Right forelimb (tissue), 1 donor: ENCODE data around the gene SUN1.
"Not testable (repeated sequence)": the region's sequence is repeated elsewhere in the genome, so short reads cannot be mapped to it uniquely, and the experiment has no call there.

ENCODE experiments used
- DNase-seq: peaks from one replicate; pipeline ENCODE4 v3.0.0-alpha.2; 2018

SUN1 gene

GRCh38 chr7:832167-832967, at the start of gene SUN1:
TSS of gene SUN1 (plus strand) at chr7:832476. CDS start at chr7:832525, 49 bp downstream.
- DNase-seq: no peak

GRCh38 chr7:782718-783449, 49.4 kb upstream of the SUN1 start:
- no peak for DNase-seq

- DNase-seq: no peak
Measured at GRCh38 chr7:783556-784490, 48.5 kb upstream of the SUN1 start.

GRCh38 chr7:784971-785370, 47.3 kb upstream of the SUN1 start:
- no peak for DNase-seq

- no peak for DNase-seq
Measured at GRCh38 chr7:785416-785815, 46.9 kb upstream of the SUN1 start.

- peak; percentile 79 for DNase-seq
Measured at GRCh38 chr7:786472-787255, 45.6 kb upstream of the SUN1 start.

GRCh38 chr7:787332-788240, 44.7 kb upstream of the SUN1 start:
- DNase-seq: no peak

- DNase-seq: no peak
Measured at GRCh38 chr7:791519-791918, 40.8 kb upstream of the SUN1 start.

GRCh38 chr7:794207-794606, 38.1 kb upstream of the SUN1 start:
- no peak for DNase-seq

- no peak for DNase-seq
Measured at GRCh38 chr7:794671-795329, 37.5 kb upstream of the SUN1 start.

GRCh38 chr7:796434-797169, 35.7 kb upstream of the SUN1 start:
- DNase-seq: not testable (repeated sequence)

- no peak for DNase-seq
Measured at GRCh38 chr7:798921-799470, 33.3 kb upstream of the SUN1 start.

- DNase-seq: no peak
Measured at GRCh38 chr7:800692-801091, 31.6 kb upstream of the SUN1 start.

- not testable (repeated sequence) for DNase-seq
Measured at GRCh38 chr7:801351-801750, 30.9 kb upstream of the SUN1 start.

GRCh38 chr7:801940-802381, 30.3 kb upstream of the SUN1 start:
- peak; percentile 58 for DNase-seq

- no peak for DNase-seq
Measured at GRCh38 chr7:802500-803242, 29.6 kb upstream of the SUN1 start.

- DNase-seq: no peak
Measured at GRCh38 chr7:803243-803635, 29.0 kb upstream of the SUN1 start.

GRCh38 chr7:803796-804195, 28.5 kb upstream of the SUN1 start:
- not testable (repeated sequence) for DNase-seq

- no peak for DNase-seq
Measured at GRCh38 chr7:805261-805660, 27.0 kb upstream of the SUN1 start.
